ENCODE results near the gene ANKRD52. TPM values are rescaled to one million over a fixed set of nuclear protein-coding genes. Genes with fewer than 3 reads are reported as not detected.
A peak's percentile ranks its signal among the peaks of the same experiment; 100 is the strongest.

ANKRD52 gene
- total and polyA plus RNA-seq, 9 of the 15 experiments (the other 6 are each of a cell fraction or from before 2014, with no cell fraction given), result 0.52 to 46.8 (median 7.9) TPM

GRCh38 chr12:56189099-56189917, 68.9 kb downstream of the ANKRD52 start, which contains the start of gene SMARCC2 (continued):
- TF ChIP-seq CEBPZ (IDR thresholded peaks at IDR 0.05; ENCODE audit: borderline replicate concordance, low read depth, low read length) (no peak), SRSF9 (IDR thresholded peaks at IDR 0.05; ENCODE audit: borderline replicate concordance, low read depth, low read length) (no peak), USF1 (CRISPR knock-in tag; IDR thresholded peaks at IDR 0.05) (no peak), PRPF4 (IDR thresholded peaks at IDR 0.05; ENCODE audit: insufficient read depth, low read depth, low read length, poor library complexity, severe bottlenecking) (no peak), XRCC4 (IDR thresholded peaks at IDR 0.05; ENCODE audit: extremely low read depth, insufficient read depth, insufficient read length) (no peak), ADNP (tag; IDR thresholded peaks at IDR 0.05) (no peak), CHAMP1 (IDR thresholded peaks at IDR 0.05) (no peak), ZNF146 (CRISPR knock-in tag; IDR thresholded peaks at IDR 0.05; ENCODE audit: unreplicated experiment) (no peak), SMAD3 (CRISPR knock-in tag; conservative IDR thresholded peaks at IDR 0.05) (no peak), SMARCA5 (IDR thresholded peaks at IDR 0.05) (0 out of 2 replicates have a peak, but pooled peaks have one; percentile 44), NFE2L1 (tag; IDR thresholded peaks at IDR 0.05; ENCODE audit: borderline replicate concordance, low read depth) (no peak), ZNF143 (CRISPR knock-in tag; IDR thresholded peaks at IDR 0.05) (no peak), ZNF24 (IDR thresholded peaks at IDR 0.05) (0 out of 2 replicates have a peak, but pooled peaks have one; percentile 49), ZNF311 (CRISPR knock-in tag; IDR thresholded peaks at IDR 0.05) (no peak), ZNF584 (CRISPR knock-in tag; IDR thresholded peaks at IDR 0.05; ENCODE audit: low read depth) (no peak), CBX3 (IDR thresholded peaks at IDR 0.05; ENCODE audit: borderline replicate concordance in 1 of 2, low read length in 2 of 2) (peak in 1 of 2 experiments; percentile 83; a peak in 1 of 3 replicates), U2AF1 (optimal IDR thresholded peaks at IDR 0.05; ENCODE audit: low read depth, low read length) (no peak), ZNF282 (CRISPR knock-in tag; IDR thresholded peaks at IDR 0.05) (no peak), NCOA4 (IDR thresholded peaks at IDR 0.05; ENCODE audit: partially characterized antibody) (no peak), ESRRA (IDR thresholded peaks at IDR 0.05; ENCODE audit: borderline replicate concordance, low read depth) (peak; percentile 55; the same call in 1 of the 2 replicates), ZBTB1 (CRISPR knock-in tag; IDR thresholded peaks at IDR 0.05; ENCODE audit: borderline replicate concordance, low read depth) (no peak), NCOA2 (IDR thresholded peaks at IDR 0.05; ENCODE audit: partially characterized antibody in 2 of 2) (no peak)

Measured in K562 (cell line).